Colonic mucosa (tissue), 4 donors: ENCODE data around the gene COX7C. TPM values are rescaled to one million over a fixed set of nuclear protein-coding genes. Genes with fewer than 3 reads are reported as not detected.

Experiments used
- DNase-seq: peaks from one replicate; pipeline ENCODE4 v3.0.0-alpha.2; 2020
- H3K27ac ChIP-seq: fragments of 200-600 bp; one replicate; pipeline ENCODE4 v1.8.0; 2021
- H3K27me3 ChIP-seq: fragments of 200-600 bp; one replicate; pipeline ENCODE4 v1.8.0; 2021
- H3K36me3 ChIP-seq: fragments of 200-600 bp; one replicate; pipeline ENCODE4 v1.8.0; 2021
- H3K4me1 ChIP-seq: fragments of 200-600 bp; one replicate; pipeline ENCODE4 v1.8.0; 2021; ENCODE audit warnings: mild to moderate bottlenecking
- H3K4me3 ChIP-seq: fragments of 200-600 bp; one replicate; pipeline ENCODE4 v1.8.0; 2021
- H3K9ac ChIP-seq, 2 donors: one replicate each; pipeline ENCODE4 v1.7.0; 2013; ENCODE audit warnings: control low read depth in 2 of 2, low read depth in 2 of 2, low read length in 2 of 2
- H3K9me3 ChIP-seq: fragments of 200-600 bp; one replicate; pipeline ENCODE4 v1.8.0; 2021
- CTCF ChIP-seq: fragments of 200-600 bp; IDR thresholded peaks from one replicate; pipeline ENCODE4 v1.8.0; 2022; ENCODE audit warnings: antibody characterized with exemption, mild to moderate bottlenecking
- intact Hi-C: fragments of 100-400 bp; cut with DNase I; formaldehyde crosslinking; loops from one replicate; pipeline ENCODE4 v1.14.1; 2022
- total RNA-seq, 2 donors: library from RNA; stranded (reverse); fragmentation: NEBNext Ultra II Directional in 1 of 2; extraction: Animal tissue kit (Norgen Biotek cat#: 25700) in 1 of 2; gene quantifications; one replicate each; pipeline ENCODE4 v1.2.1, GENCODE V29; 2021
- donor health status: healthy.
- donor health status: DM: no; HTN: no; CAD: no.
- donor health status: DM: no; HTN: no; CAD: no.

Gene COX7C
- total RNA-seq, 2 donors from 2014 or later, result 789 to 954 TPM

GRCh38 chr5:86625148-86625547 lies 7.4 kb downstream of the COX7C start:
- H3K4me1 ChIP-seq, result no peaks in the 10 kb centered on the region
- no peak overlapping the region for H3K4me3 ChIP-seq
- H3K9me3 ChIP-seq, result no peaks in the 10 kb centered on the region
- DNase-seq, result no peak
- no peak overlapping the region for H3K9ac ChIP-seq
- H3K27ac ChIP-seq, result no peak overlapping the region
- intact Hi-C loops, result no loop called here
- H3K27me3 ChIP-seq, result no peaks in the 10 kb centered on the region
- TF ChIP-seq CTCF, result no peak
- H3K36me3 ChIP-seq, result no peaks in the 10 kb centered on the region

- DNase-seq, result no peak
- H3K4me1 ChIP-seq, result no peaks in the 10 kb centered on the region
- H3K9me3 ChIP-seq, result no peaks in the 10 kb centered on the region
- TF ChIP-seq CTCF, result no peak
- no peak overlapping the region for H3K9ac ChIP-seq
- intact Hi-C loops, result no loop called here
- H3K27ac ChIP-seq, result no peak overlapping the region
- H3K4me3 ChIP-seq, result no peak overlapping the region
- no peaks in the 10 kb centered on the region for H3K36me3 ChIP-seq
- no peaks in the 10 kb centered on the region for H3K27me3 ChIP-seq
These were observed 8.4 kb downstream of the COX7C start for GRCh38 chr5:86626149-86626548.

GRCh38 chr5:86631165-86631564 lies 13.4 kb downstream of the COX7C start:
- Histone ChIP-seq H3K36me3 (no peaks in the 10 kb centered on the region), H3K27me3 (no peaks in the 10 kb centered on the region), H3K27ac (no peak overlapping the region), H3K4me3 (no peak overlapping the region), H3K4me1 (no peaks in the 10 kb centered on the region), H3K9me3 (no peaks in the 10 kb centered on the region), H3K9ac (no peak overlapping the region)
- TF ChIP-seq CTCF, result no peak
- intact Hi-C loops, result no loop called here
- DNase-seq, result no peak

- intact Hi-C loops, result no loop called here
These were observed 23.3 kb downstream of the COX7C start for GRCh38 chr5:86640998-86641397.

GRCh38 chr5:86644843-86645242 lies 27.1 kb downstream of the COX7C start:
- no peak overlapping the region for H3K9ac ChIP-seq
- no peaks in the 10 kb centered on the region for H3K36me3 ChIP-seq
- DNase-seq, result no peak
- H3K27me3 ChIP-seq, result no peaks in the 10 kb centered on the region
- H3K27ac ChIP-seq, result no peak overlapping the region
- TF ChIP-seq CTCF, result no peak
- H3K4me1 ChIP-seq, result no peaks in the 10 kb centered on the region
- H3K4me3 ChIP-seq, result no peak overlapping the region
- H3K9me3 ChIP-seq, result no peaks in the 10 kb centered on the region
- intact Hi-C loops, result no loop called here

More at GRCh38 chr5:86640998-86641397, 23.3 kb downstream of the COX7C start:
- H3K9ac ChIP-seq, result no peak overlapping the region
- no peaks in the 10 kb centered on the region for H3K27me3 ChIP-seq
- no peaks in the 10 kb centered on the region for H3K4me1 ChIP-seq
- no peak overlapping the region for H3K27ac ChIP-seq
- no peaks in the 10 kb centered on the region for H3K9me3 ChIP-seq
- DNase-seq, result no peak
- no peak overlapping the region for H3K4me3 ChIP-seq
- no peaks in the 10 kb centered on the region for H3K36me3 ChIP-seq
- no peak for TF ChIP-seq CTCF

- no peak overlapping the region for H3K4me3 ChIP-seq
- no peak overlapping the region for H3K9ac ChIP-seq
- DNase-seq, result no peak
- TF ChIP-seq CTCF, result no peak
- H3K4me1 ChIP-seq, result no peaks in the 10 kb centered on the region
- no peaks in the 10 kb centered on the region for H3K9me3 ChIP-seq
- intact Hi-C loops, result no loop called here
- H3K36me3 ChIP-seq, result no peaks in the 10 kb centered on the region
- H3K27me3 ChIP-seq, result no peaks in the 10 kb centered on the region
- H3K27ac ChIP-seq, result no peak overlapping the region
These were observed 28.1 kb downstream of the COX7C start for GRCh38 chr5:86645885-86646284.
